Measurements from ENCODE around the gene KCNMA1.
"Not testable (repeated sequence)": the region's sequence is repeated elsewhere in the genome, so short reads cannot be mapped to it uniquely, and the experiment has no call there.

Gene KCNMA1

GRCh38 chr10:77431980-77432797 is 205.4 kb downstream of the KCNMA1 start:
- in situ Hi-C loops (cut with HindIII; ENCODE audit: low sequenced_read_pairs) = no loop called here

GRCh38 chr10:77431209-77431611 is 206.4 kb downstream of the KCNMA1 start:
- in situ Hi-C loops (cut with HindIII; ENCODE audit: low sequenced_read_pairs) = no loop called here

DNA sequence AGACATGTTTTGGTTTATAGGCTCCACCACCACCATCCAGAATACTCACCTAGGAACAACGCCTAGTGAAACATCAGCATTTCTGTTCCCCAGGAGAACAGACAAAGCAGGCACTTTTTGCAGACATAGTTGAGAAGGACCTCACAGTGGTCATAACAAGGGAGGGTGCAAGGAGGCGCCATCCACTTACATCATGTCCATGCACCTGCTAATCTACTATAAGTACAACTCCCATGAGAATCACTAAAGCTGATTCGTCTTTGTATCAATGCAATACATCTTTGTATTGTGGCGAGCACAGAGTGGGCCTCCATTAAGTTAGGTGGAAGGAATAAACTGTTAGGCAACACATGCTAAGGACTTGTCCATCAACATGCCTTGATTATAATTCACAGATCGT is 207.1 kb downstream of the KCNMA1 start:
- in situ Hi-C loops (cut with HindIII; ENCODE audit: low sequenced_read_pairs) = no loop called here

DNA sequence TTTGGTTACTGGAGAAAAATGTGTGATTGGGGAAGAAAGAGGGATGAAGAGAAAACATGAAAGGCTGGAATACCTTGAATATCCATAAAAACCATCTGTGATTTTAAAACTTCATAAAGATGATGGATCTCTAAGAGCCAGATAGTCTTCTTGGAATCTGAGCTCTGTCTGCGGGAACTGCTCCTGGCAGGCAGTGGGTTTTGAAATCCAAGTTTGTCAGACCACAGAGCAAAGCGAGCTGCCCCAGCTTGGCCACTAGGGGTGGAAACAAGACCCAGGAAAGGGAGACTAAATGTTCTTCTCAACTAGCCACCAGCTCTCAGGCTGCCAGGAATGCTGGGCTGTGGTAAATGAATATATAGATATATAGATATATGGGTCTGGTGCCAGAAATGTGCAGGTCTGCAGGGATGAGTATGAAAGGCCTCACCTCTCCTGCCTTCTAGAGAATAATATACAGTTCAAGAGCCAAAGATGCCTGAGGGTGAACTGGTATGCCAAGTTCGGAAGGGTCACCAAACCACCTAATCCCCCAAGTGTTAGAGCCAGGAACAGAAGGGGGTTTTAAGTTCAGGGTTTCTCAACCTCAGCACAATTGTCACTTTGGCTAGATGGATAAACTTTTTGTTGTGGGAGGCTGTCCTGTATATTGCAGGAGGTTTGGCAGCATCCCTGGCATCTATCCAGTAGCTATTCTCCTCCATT is 208.8 kb downstream of the KCNMA1 start:
- in situ Hi-C loops (cut with HindIII; ENCODE audit: low sequenced_read_pairs) = no loop called here

DNA sequence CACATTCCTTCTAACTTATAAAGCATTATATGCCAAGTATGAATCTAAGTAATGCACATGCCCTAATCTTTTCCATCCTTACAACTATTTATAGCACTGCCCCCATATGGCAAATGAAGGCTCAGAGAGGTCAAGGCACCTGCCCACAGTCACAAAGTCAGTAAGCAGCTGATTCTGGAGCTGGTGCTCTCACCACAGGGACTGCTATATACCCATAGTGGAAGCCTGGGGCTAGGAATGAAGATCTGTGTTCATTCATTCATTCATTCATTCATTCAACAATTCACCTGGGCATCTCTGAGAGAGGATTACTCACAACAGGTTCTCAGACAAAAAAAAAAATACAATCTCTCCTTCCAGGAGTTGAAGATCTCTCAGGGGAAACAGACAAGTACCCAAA is 213.4 kb downstream of the KCNMA1 start:
- in situ Hi-C loops (cut with HindIII; ENCODE audit: low sequenced_read_pairs) = no loop called here

DNA sequence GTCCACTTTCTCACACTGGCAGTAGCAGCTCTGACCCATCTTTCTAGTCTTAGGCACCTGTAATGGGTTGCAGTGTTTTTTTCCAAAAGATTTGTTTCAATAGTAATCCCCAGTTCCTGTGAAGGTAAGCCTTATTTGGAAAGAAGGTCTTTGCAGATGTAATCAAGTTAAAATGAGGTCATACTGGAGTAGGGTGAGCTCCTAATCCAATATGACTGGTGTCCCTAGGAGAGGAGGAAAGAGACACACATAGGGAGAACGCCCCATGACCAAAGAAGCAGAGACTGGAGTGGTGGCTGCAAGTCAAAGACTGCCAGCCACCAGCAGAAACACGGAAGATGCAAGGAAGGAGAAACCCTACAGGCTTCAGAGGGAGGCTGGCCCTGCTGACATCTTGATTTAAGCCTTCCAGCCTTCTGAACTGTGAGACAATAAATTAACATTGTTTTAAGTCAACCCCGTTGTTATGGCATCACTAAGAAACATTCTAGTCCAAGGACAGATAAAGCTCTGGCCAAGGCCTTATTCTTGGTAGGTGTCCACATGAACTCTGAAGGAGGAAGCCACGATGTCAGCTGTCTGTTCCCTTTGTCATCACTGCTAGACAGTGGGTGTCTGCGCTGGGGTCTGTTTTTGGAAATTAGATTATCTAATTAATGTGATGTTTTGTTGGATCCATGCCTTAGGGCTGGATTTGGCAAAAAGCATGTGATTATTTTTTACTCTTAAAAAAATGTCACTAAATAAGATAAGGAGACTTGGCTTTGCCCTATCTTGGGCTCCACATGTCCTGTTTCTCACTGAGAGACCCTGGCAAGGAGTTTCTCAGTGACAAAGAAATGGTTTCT is 214.9 kb downstream of the KCNMA1 start:
- in situ Hi-C loops (cut with HindIII; ENCODE audit: low sequenced_read_pairs) = no loop called here

- in situ Hi-C loops (cut with HindIII; ENCODE audit: low sequenced_read_pairs) = no loop called here
These were observed 216.0 kb downstream of the KCNMA1 start for GRCh38 chr10:77421591-77421990.

DNA sequence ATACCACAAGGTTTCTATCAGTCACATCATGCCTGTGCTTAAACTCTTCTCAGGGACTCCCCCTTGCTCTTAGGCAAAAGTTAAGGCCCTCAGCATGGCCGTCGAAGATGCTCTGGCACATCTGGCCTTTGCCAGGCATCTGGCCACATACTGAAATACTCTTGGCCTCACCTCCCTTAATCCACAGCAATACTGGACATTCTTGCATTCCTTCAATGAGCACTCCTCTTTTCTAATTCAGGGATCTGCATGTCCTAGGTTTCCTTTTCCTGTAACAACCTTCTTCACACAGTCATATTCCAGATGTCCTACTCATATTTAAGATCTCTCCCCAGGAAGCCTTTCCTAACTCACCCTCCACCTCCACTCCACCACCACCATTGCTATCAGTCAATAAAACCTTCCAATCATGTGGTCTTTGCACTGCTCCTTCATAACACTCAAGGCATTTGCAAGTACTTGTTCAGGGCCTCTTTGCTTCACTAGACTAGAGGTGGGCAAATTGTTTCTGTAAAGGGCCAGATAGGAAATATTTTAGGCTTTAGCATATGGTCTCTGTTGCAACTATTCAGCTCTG is 216.6 kb downstream of the KCNMA1 start:
- in situ Hi-C loops (cut with HindIII; ENCODE audit: low sequenced_read_pairs) = no loop called here

GRCh38 chr10:77419979-77420378 is 217.6 kb downstream of the KCNMA1 start:
- in situ Hi-C loops (cut with HindIII; ENCODE audit: low sequenced_read_pairs) = no loop called here

- in situ Hi-C loops (cut with HindIII; ENCODE audit: low sequenced_read_pairs) = no loop called here
These were observed 218.6 kb downstream of the KCNMA1 start for GRCh38 chr10:77419056-77419455.

- in situ Hi-C loops (cut with HindIII; ENCODE audit: low sequenced_read_pairs) = no loop called here
These were observed 219.6 kb downstream of the KCNMA1 start for GRCh38 chr10:77417806-77418640.

- in situ Hi-C loops (cut with HindIII; ENCODE audit: low sequenced_read_pairs) = no loop called here
These were observed 220.2 kb downstream of the KCNMA1 start for GRCh38 chr10:77417359-77417758.

GRCh38 chr10:77416311-77417135 is 221.1 kb downstream of the KCNMA1 start:
- in situ Hi-C loops (cut with HindIII; ENCODE audit: low sequenced_read_pairs) = no loop called here

DNA sequence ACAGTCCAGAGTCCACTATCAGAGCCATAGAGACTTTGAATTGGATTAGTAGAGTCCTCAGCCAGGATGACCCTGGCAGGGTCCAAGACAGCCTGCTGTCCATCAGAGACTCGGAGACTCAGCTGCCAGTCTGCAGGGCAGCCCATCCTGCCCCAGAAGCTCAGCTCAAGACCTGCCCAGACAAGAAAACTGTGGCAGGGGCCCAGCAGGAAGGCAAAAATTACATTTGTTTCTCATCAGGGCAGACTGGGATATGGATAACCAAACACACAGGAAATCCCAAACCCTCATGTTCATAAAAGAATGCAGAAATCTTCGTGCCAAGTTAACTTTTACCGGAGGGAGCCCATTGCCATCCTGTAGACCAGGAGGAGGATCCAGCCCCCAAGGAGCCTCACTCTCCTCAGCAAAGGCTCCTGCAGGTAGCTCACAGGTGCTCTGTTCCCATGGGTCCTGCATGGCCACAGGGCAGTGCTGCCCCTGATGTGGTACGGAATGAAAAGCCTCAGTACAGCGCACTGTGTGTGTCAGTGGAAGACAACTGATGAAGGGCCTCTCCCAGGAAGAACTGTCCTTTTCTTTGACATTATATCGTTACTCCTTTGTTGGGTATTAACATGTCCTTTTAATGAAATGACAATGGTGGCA is 222.2 kb downstream of the KCNMA1 start:
- in situ Hi-C loops (cut with HindIII; ENCODE audit: low sequenced_read_pairs) = no loop called here

DNA sequence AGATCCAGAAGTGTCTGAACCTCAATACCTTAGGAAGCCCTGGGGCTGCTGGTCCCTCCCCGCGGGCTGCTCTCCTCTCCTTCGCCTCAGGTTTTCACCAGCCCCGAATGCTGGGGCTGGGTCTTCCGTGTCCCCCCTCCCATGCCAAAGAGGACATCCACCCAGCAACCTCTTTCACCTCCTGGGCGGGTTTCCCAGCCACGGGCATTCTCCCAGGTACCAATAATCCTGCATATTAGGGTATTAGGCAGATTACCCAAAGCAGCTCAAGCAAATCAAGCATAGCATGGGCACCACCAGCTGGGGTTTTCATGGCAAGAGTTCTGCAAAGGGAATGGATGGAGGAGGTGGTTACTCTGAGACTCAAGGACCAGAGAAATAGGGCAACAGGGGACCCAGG is 224.4 kb downstream of the KCNMA1 start:
- in situ Hi-C loops (cut with HindIII; ENCODE audit: low sequenced_read_pairs) = no loop called here

- in situ Hi-C loops (cut with HindIII; ENCODE audit: low sequenced_read_pairs) = not testable (repeated sequence)
These were observed 225.0 kb downstream of the KCNMA1 start for GRCh38 chr10:77412573-77413133.

- in situ Hi-C loops (cut with HindIII; ENCODE audit: low sequenced_read_pairs) = no loop called here
These were observed 225.8 kb downstream of the KCNMA1 start for GRCh38 chr10:77411805-77412204.

GRCh38 chr10:77410523-77410922 is 227.1 kb downstream of the KCNMA1 start:
- in situ Hi-C loops (cut with HindIII; ENCODE audit: low sequenced_read_pairs) = no loop called here
